HEK293T (cell line): ENCODE measurements around the gene BACH2.

Experiments used
- CTCF ChIA-PET: fragments of 350-600 bp; formaldehyde crosslinking; extraction: SDS; loops from one replicate; lab custom pipeline; 2021; ENCODE audit warnings: antibody characterized with exemption, inconsistent platforms; lab: Yijun Ruan, JAX
- POLR2A ChIA-PET: fragments of 350-600 bp; formaldehyde crosslinking; extraction: SDS; loops from one replicate; lab custom pipeline; 2020; ENCODE audit warnings: antibody characterized with exemption, inconsistent platforms; lab: Yijun Ruan, JAX
- DNase-seq: peaks from one replicate; pipeline ENCODE4 v3.0.0; 2012; ENCODE audit warnings: mixed read lengths; ENCODE audit errors: extremely low spot score
- ARNT ChIP-seq: fragments of 450-650 bp; IDR thresholded peaks from 2 replicates; pipeline ENCODE4 v1.6.1; 2017; ENCODE audit warnings: mild to moderate bottlenecking
- BHLHE40 ChIP-seq: fragments of 450-650 bp; IDR thresholded peaks from 2 replicates; pipeline ENCODE4 v1.6.1; 2016; ENCODE audit warnings: mild to moderate bottlenecking, moderate library complexity, borderline replicate concordance
- CTBP1 ChIP-seq: fragments of 450-650 bp; IDR thresholded peaks from 2 replicates; pipeline ENCODE4 v1.6.1; 2016; ENCODE audit warnings: borderline replicate concordance
- ELF4 ChIP-seq: fragments of 450-650 bp; IDR thresholded peaks from 2 replicates; pipeline ENCODE4 v1.6.1; 2017; ENCODE audit warnings: antibody characterized with exemption
- FOXA1 ChIP-seq: fragments of 450-650 bp; IDR thresholded peaks from 2 replicates; pipeline ENCODE4 v1.6.1; 2016; ENCODE audit warnings: mild to moderate bottlenecking
- FOXK2 ChIP-seq: fragments of 450-650 bp; IDR thresholded peaks from 2 replicates; pipeline ENCODE4 v1.6.1; 2016; ENCODE audit warnings: mild to moderate bottlenecking
- FOXM1 ChIP-seq: fragments of 450-650 bp; IDR thresholded peaks from 2 replicates; pipeline ENCODE4 v1.6.1; 2017; ENCODE audit warnings: mild to moderate bottlenecking, borderline replicate concordance
- HDGF ChIP-seq: fragments of 450-650 bp; IDR thresholded peaks from 2 replicates; pipeline ENCODE4 v1.6.1; 2017; ENCODE audit warnings: antibody characterized with exemption, borderline replicate concordance
- L3MBTL2 ChIP-seq: fragments of 450-650 bp; conservative IDR thresholded peaks from 2 replicates; pipeline ENCODE4 v1.6.1; 2016; ENCODE audit warnings: mild to moderate bottlenecking
- LEF1 ChIP-seq: fragments of 450-650 bp; IDR thresholded peaks from 2 replicates; pipeline ENCODE4 v1.6.1; 2017; ENCODE audit warnings: mild to moderate bottlenecking, borderline replicate concordance
- NFRKB ChIP-seq: fragments of 450-650 bp; IDR thresholded peaks from 2 replicates; pipeline ENCODE4 v1.6.1; 2016; ENCODE audit warnings: mild to moderate bottlenecking, moderate library complexity
- SP1 ChIP-seq: fragments of 450-650 bp; IDR thresholded peaks from 2 replicates; pipeline ENCODE4 v1.6.1; 2017
- SUZ12 ChIP-seq: fragments of 450-650 bp; IDR thresholded peaks from 2 replicates; pipeline ENCODE4 v1.6.1; 2016; ENCODE audit warnings: mild to moderate bottlenecking
- TARDBP ChIP-seq: fragments of 450-650 bp; IDR thresholded peaks from 2 replicates; pipeline ENCODE4 v1.6.1; 2016
- ZNF384 ChIP-seq: fragments of 450-650 bp; IDR thresholded peaks from 2 replicates; pipeline ENCODE4 v1.6.1; 2016
- TF ChIP-seq, protein P1 (sequence below): fragments of 450-650 bp; IDR thresholded peaks from 2 replicates; pipeline ENCODE4 v1.6.1; 2016

BACH2 gene

DNA sequence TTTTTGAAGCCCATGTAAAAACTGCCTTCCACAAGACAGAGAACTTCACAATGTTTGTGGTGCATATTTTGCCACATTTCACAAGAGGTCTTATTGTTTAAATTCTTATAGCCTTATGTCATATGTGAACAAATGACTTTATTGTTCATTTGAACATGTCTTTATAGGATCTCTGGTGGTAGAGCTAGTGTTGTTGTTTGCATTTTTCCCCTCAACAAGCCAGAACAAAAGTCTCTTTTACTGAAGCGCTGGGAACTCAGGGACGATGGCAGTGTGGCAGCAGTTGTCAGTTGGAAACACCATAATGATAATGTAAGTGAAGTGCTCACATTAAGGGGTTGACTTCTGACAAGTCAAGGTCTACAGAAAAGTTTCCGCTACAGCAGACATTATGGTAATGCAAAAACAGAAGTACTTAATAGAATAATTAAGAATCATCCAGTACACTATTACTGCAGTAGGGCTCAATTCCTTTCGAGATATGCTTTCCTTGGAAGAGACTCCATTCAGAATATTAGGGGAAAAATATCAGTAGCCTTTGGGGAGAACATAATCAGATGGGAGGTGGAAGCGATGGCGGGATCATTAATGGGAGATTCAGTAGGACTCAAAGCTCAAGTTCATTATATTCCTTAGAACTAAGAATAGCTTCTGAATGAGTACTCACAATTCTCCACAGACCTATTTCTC, 222.3 kb downstream of the BACH2 start:
- POLR2A ChIA-PET, result no interaction called here
- TF ChIP-seq SUZ12, result no peak
- TF ChIP-seq, protein P1, sequence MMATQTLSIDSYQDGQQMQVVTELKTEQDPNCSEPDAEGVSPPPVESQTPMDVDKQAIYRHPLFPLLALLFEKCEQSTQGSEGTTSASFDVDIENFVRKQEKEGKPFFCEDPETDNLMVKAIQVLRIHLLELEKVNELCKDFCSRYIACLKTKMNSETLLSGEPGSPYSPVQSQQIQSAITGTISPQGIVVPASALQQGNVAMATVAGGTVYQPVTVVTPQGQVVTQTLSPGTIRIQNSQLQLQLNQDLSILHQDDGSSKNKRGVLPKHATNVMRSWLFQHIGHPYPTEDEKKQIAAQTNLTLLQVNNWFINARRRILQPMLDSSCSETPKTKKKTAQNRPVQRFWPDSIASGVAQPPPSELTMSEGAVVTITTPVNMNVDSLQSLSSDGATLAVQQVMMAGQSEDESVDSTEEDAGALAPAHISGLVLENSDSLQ, result no peak
- no peak for TF ChIP-seq FOXM1
- TF ChIP-seq ARNT, result no peak
- no peak for TF ChIP-seq LEF1
- TF ChIP-seq L3MBTL2, result no peak
- no peak for TF ChIP-seq FOXA1
- TF ChIP-seq ZNF384, result no peak
- CTCF ChIA-PET, result interaction anchor here (0.7 kb wide), 1 partner anchor 496 kb away, joined by 4 read pairs; no protein-coding TSS in a partner anchor
- no peak for DNase-seq

DNA sequence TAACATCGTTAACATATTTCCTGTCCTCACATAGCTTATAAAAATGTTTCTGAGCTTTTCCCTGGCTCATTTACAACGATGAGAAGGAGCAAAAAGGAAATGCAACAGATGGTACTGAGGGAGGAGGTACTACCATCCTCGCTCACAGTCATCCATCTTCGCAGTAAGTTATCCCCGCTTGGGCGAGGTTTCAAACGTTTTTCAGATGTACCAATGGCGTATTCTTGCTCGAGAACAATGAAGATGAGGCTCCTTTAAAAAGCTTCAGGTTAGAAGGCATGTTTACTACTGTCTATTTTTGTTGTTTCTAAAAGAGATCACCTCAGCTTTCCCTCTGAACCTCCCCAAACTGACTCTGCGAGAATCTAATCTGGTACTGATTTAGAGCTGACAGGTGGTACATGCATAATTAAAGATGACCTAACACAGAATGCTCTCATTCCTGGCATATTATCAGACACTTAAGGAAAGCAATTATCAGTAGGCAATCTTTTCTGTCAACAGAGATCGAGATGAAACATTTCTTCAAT, 223.6 kb downstream of the BACH2 start:
- CTCF ChIA-PET, result interaction anchor here (0.7 kb wide), 1 partner anchor 130 kb away, joined by 3 read pairs; no protein-coding TSS in a partner anchor
- POLR2A ChIA-PET, result no interaction called here
- TF ChIP-seq, protein P1, result no peak
- TF ChIP-seq LEF1, result no peak
- no peak for TF ChIP-seq SP1
- no peak for TF ChIP-seq FOXK2
- no peak for TF ChIP-seq BHLHE40
- TF ChIP-seq ZNF384, result no peak
- no peak for TF ChIP-seq HDGF
- no peak for TF ChIP-seq SUZ12
- TF ChIP-seq TARDBP, result no peak
- no peak for TF ChIP-seq NFRKB
- no peak for TF ChIP-seq L3MBTL2
- no peak for TF ChIP-seq ARNT
- no peak for TF ChIP-seq FOXM1
- no peak for TF ChIP-seq CTBP1

DNA sequence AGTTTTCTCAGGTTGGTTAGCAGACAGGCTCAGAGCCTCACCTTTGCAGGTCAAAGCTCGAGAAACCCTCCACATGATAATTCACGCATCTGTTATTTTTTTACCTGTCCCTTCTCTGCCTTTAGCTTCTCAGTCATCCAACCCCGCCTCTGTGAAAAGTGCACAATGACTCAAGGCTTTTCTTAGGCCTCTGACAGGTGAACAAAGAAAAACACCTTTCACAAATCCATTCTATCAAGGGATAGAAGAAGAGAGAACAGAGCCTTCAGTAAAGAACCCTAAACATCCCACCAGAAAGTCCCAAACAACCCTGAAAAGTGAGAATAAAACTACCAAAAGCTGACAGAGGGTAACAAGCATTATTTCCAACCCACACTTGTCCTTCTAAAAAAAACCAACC, 224.1 kb downstream of the BACH2 start:
- ChIA-PET CTCF (interaction anchor here (0.7 kb wide), 1 partner anchor 130 kb away, joined by 3 read pairs; no protein-coding TSS in a partner anchor), POLR2A (no interaction called here)
- TF ChIP-seq HDGF, result no peak
- TF ChIP-seq, protein P1, result no peak
- TF ChIP-seq SUZ12, result no peak
- TF ChIP-seq BHLHE40, result no peak
- TF ChIP-seq CTBP1, result no peak
- TF ChIP-seq FOXM1, result no peak
- TF ChIP-seq ZNF384, result no peak
- no peak for TF ChIP-seq SP1
- TF ChIP-seq FOXA1, result no peak
- no peak for TF ChIP-seq ARNT
- TF ChIP-seq NFRKB, result no peak
- no peak for TF ChIP-seq TARDBP
- no peak for TF ChIP-seq FOXK2
- no peak for TF ChIP-seq ELF4
- no peak for TF ChIP-seq L3MBTL2
- no peak for TF ChIP-seq LEF1
- DNase-seq, result no peak

More for the DNA sequence above, 223.6 kb downstream of the BACH2 start:
- no peak for DNase-seq

DNA sequence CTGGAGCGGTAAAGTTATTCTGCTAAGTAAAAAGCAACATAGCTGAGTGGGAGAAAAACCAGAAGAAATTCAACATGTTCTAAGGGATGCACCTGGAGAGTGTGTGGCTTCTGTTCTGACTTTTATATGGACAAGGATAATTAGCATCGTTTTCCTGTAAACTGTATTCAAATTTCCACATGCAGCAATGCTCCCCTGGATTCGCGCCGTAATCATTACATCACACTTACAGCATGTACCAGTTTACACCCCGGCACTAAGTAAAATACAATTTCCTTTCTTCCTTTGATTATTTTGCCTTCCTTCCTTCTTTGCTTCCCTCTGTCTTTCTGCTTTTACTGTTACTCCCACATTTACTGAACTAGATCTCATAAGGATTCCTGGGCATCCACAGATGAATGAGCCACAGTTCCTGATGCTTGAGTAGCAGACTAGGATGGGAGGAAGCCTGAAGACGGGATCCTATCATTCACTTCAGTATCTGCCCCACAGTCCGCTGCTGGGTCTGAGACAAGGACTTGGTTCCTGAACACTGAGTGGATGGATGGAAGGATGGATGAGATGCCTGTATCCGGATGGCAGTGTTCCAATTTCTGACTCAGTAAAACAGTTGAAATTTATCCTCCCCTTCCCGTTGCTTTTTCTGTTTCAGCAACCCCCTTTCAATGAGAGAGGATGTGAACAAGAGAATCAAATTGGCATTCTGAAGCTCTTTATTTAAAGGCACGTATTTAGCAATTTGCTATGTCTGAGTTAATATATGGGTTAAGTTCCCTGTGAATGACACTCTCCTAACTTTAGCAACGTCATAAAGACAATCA, 227.7 kb downstream of the BACH2 start:
- no peak for DNase-seq
- ChIA-PET CTCF (no interaction called here), POLR2A (no interaction called here)
- TF ChIP-seq FOXM1, result no peak
- no peak for TF ChIP-seq SUZ12

DNA sequence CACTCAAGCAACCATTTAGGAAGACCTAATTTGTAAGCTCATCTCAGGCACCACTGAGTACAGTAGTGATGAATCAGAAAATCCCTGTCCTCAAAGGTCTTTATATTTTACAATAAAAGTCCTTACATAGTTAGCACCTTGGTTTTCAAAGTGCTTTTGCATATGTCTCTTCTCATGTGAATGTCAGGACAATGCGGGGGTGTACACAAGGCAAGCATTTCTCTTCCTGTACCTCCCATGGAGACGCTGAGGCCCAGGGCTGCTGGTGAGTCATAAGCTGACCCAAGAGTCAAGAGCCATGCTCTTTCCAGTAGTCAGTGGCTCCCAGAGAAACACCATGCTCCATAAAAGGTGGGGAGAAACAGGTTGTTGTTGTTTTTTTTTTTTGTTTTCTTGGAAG, 228.4 kb downstream of the BACH2 start:
- DNase-seq, result peak; percentile 34
- TF ChIP-seq FOXM1 (no peak), SP1 (no peak), BHLHE40 (no peak), LEF1 (no peak), ELF4 (no peak), HDGF (no peak), ARNT (no peak), NFRKB (no peak), FOXA1 (no peak), CTBP1 (no peak), ZNF384 (no peak), FOXK2 (no peak), L3MBTL2 (no peak), TARDBP (no peak), SUZ12 (no peak)
- TF ChIP-seq, protein P1, result no peak
- ChIA-PET POLR2A (interaction anchor here (0.7 kb wide), 1 partner anchor 62 kb away, joined by 3 read pairs; no protein-coding TSS in a partner anchor), CTCF (interaction anchor here (0.5 to 0.6 kb wide), 2 partner anchors 15 to 49 kb away, joined by 3 read pairs; no protein-coding TSS in a partner anchor)
